GM12874 (cell line): ENCODE results near the gene CEP104.

Experiments used
- CTCF ChIP-seq: IDR thresholded peaks from 2 replicates; pipeline ENCODE4 v1.5.1; 2011; ENCODE audit warnings: low read depth, mild to moderate bottlenecking, control low read depth, low read length, moderate library complexity; ENCODE audit not compliant: insufficient read depth

Gene CEP104

GRCh38 chr1:3903141-3904005 lies 46.4 kb upstream of the CEP104 start:
- TF ChIP-seq CTCF, result no peak

DNA sequence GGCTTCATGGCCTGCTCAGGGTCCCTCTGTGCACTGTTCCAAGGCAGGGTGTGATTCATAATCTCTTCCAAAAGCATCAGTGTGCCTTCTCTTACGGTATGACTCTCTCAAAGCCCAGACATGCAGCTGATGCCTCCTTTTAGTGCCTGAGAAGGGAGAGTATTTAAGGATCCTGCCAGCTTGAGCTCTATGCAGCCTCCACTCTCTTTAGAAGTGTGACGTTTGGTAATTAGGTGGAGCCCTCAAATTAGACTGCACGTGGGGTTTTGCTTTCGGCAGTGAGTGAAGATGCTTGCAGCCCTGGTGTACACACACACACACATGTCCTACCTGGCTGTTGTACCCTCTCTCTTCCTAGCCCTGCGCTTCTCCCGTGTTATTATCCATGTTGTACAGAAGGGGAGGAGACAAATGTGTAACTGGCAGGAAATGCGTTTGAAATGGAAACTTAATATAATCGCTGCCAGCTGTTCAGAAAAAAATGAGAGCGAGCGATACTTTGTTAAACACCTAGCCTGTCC lies 45.6 kb upstream of the CEP104 start:
- no peak for TF ChIP-seq CTCF

- TF ChIP-seq CTCF, result no peak
Observed at GRCh38 chr1:3902111-3902511, 45.1 kb upstream of the CEP104 start.

DNA sequence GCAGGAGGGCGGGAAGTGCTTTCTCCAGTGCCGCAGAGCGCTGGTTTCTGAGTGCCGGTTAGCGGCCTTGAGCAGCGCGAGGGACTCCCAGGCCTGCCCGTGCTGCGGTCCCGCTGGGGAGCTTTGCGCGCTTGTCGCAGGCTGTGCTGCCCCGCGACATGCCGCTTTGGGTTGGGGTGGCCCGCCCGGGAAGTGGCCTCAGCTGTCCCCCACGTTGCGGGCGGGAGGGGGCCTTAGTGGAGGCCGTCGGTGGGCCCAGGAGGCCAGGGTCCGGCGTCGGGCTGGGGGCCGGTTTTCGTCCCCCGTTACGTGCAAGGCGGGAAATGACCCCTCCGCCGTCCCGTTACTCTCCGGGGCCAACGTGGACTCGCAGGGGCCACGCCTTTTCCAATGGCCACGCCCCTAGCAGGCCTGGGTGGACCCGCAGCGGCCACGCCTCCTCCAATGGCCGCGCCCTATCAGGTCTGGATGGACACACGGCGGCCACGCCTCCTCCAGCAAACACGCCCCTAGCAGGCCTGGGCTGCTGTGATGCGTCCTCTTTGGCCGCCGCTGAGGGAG lies 44.0 kb upstream of the CEP104 start:
- no peak for TF ChIP-seq CTCF

DNA sequence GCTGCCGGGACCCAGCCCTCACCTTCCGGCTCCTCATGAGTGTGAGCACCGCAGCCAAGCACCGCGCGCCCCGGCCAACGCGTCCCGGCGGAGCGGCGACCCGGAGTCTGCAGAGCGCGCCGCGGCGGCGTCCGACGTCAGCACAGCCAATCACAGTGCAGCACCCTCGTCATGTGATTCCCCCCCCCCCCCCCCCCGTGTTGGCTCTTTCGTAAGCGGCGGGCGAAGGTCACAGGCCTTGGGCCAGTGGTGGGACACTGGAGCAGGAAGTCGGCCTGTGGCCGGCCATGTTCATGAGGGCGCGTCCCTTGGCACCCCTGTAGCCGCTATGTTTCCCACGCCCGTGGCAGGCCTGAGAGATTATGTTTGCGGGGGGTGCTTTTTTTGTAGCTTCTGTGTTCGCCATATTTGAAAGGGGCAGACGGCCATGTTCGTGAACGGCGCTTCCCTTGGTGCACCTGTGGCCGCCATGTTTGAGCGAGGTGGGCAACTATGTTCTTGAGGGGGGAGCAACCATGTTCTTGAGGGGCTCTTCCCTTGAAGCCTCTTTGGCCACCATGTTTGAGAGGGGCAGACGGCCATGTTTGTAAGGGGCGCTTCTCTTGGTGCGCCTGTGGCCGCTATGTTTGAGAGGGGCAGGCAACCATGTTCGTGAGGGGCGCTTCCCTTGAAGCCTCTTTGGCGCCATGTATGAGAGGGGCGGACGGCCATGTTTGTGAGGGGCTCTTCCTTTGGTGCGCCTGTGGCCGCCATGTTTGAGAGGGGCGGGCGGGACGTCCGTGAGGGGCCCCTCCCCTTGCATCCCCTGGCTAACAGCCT lies 43.3 kb upstream of the CEP104 start, which contains the start of gene C1orf174:
Gene C1orf174, minus strand, starts transcription at position 123 of the 819 bp plus-strand sequence. Its CDS starts 86 bp downstream, at position 37.
- TF ChIP-seq CTCF, result no peak

GRCh38 chr1:3899754-3900149 lies 42.7 kb upstream of the CEP104 start:
- TF ChIP-seq CTCF, result peak; percentile 27; the same call in 1 of the 2 replicates
